Measurements from ENCODE around the gene NGDN. TPM values are rescaled to one million over a fixed set of nuclear protein-coding genes. Genes with fewer than 3 reads are reported as not detected.

NGDN gene
- polyA plus RNA-seq, 1 of the 3 experiments (the other 2 are of a cell fraction), result 64.3 TPM

DNA sequence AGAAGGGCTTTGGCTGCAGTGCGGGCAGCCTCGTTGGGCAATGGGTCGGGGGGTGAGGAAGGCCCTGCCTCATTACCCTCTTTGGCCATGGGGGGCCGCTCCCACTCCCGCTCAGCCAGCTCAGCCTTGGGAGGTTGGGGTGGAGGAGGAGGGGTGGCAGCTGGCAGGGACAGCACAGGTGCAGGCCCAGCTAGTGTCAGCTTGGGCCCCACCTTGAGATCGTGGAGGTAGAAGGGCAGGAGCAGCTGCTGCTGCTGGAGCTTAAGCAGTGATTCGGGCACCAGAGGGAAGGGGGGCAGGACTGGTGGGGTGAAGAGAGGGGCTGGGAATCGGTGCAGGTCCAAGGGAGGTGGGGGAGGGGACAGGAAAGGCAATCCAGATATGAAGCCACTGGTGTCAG, 56.1 kb downstream of the NGDN start:
- POLR2A ChIA-PET, result no interaction called here
- no peak overlapping the region for H2AFZ ChIP-seq (ENCODE audit: low read depth)
- H3K4me1 ChIP-seq (ENCODE audit: control insufficient read depth in 1 of 2, insufficient read depth in 2 of 2, low read depth in 1 of 2, low read length in 1 of 2), result peaks cover 0 to 4% of the 10 kb centered on the region in 2 experiments; a peak in 1 of 4 replicates

More for the DNA sequence above, 56.1 kb downstream of the NGDN start:
- H3K4me3 ChIP-seq (ENCODE audit: low read depth in 2 of 2, low read length in 1 of 2), result no peak overlapping the region
- TF ChIP-seq RXRA (IDR thresholded peaks at IDR 0.05; ENCODE audit: borderline replicate concordance, low read depth), result no peak
- no peak for TF ChIP-seq TEAD4 (IDR thresholded peaks at IDR 0.05; ENCODE audit: borderline replicate concordance, insufficient read depth)
- TF ChIP-seq PBX3 (IDR thresholded peaks at IDR 0.05), result no peak
- TF ChIP-seq NFIC (IDR thresholded peaks at IDR 0.05; ENCODE audit: borderline replicate concordance), result no peak
- no peak for TF ChIP-seq ZBTB33 (IDR thresholded peaks at IDR 0.05; ENCODE audit: borderline replicate concordance, low read depth)
- TF ChIP-seq FOSL2 (IDR thresholded peaks at IDR 0.05; ENCODE audit: borderline replicate concordance, low read depth), result no peak
- TF ChIP-seq MEF2A (IDR thresholded peaks at IDR 0.05; ENCODE audit: borderline replicate concordance, low read depth), result no peak
- TF ChIP-seq POLR2AphosphoS5 (IDR thresholded peaks at IDR 0.05; ENCODE audit: low read depth, low read length), result no peak
- TF ChIP-seq YY1 (IDR thresholded peaks at IDR 0.05; ENCODE audit: low read depth), result no peak
- no peak for TF ChIP-seq GABPA (IDR thresholded peaks at IDR 0.05; ENCODE audit: low read depth)
- no peak for TF ChIP-seq EZH2phosphoT487 (IDR thresholded peaks at IDR 0.05; ENCODE audit: borderline replicate concordance, low read depth)
- TF ChIP-seq MXI1 (IDR thresholded peaks at IDR 0.05; ENCODE audit: low read depth, low read length), result no peak
- H3K79me2 ChIP-seq (ENCODE audit: insufficient read depth), result no peaks in the 10 kb centered on the region
- DNase-seq, result no peak
- no peak overlapping the region for H3K4me2 ChIP-seq
- no peaks in the 10 kb centered on the region for H4K20me1 ChIP-seq (ENCODE audit: insufficient read depth)
- CTCF ChIA-PET, result interaction anchor here (0.8 to 11.4 kb wide), 5 partner anchors 12 to 47 kb away, joined by 3 to 74 read pairs (median 5); no protein-coding TSS in a partner anchor
- no peaks in the 10 kb centered on the region for H3K9me2 ChIP-seq
- no peaks in the 10 kb centered on the region for H3F3A ChIP-seq (replicated peaks; ENCODE audit: insufficient read depth)
- no peaks in the 10 kb centered on the region for H3K27me3 ChIP-seq (ENCODE audit: insufficient read depth)
- H3K9me3 ChIP-seq, result no peaks in the 10 kb centered on the region
- 58% methylated on average over 3 of the region's 8 CpGs for WGBS (ENCODE audit: low lambda C conversion rate)
- no peak overlapping the region for H3K9ac ChIP-seq
- H3K27ac ChIP-seq (ENCODE audit: low read depth in 2 of 2, low read length in 1 of 2), result no peak overlapping the region
- peaks cover 0 to 8% of the 10 kb centered on the region in 2 experiments for H3K36me3 ChIP-seq (replicated peaks in 1 of 2; ENCODE audit: control insufficient read depth in 1 of 2, insufficient read depth in 2 of 2, low read length in 1 of 2)

Other genes starting within 250 kb of the NGDN start
- gene RNF212B, start 231.8 kb upstream of the NGDN start, polyA plus RNA-seq (2012; rRNA removed), result not detected in 2 replicates
- gene HOMEZ, start 183.6 kb upstream of the NGDN start, polyA plus RNA-seq (2012; rRNA removed), result 7.7 and 8.7 TPM in 2 replicates
- gene PPP1R3E, start 166.8 kb upstream of the NGDN start, polyA plus RNA-seq (2012; rRNA removed), result 6.6 and 7.4 TPM in 2 replicates
- 30.6 and 49.4 TPM in 2 replicates for gene BCL2L2, start 162.9 kb upstream of the NGDN start, polyA plus RNA-seq (2012; rRNA removed)
- gene PABPN1, start 148.2 kb upstream of the NGDN start, polyA plus RNA-seq (2012; rRNA removed), result 266 and 444 TPM in 2 replicates
- 20.6 and 27.2 TPM in 2 replicates for gene SLC22A17, start 116.8 kb upstream of the NGDN start, polyA plus RNA-seq (2012; rRNA removed)
- gene EFS, start 104.5 kb upstream of the NGDN start, polyA plus RNA-seq (2012; rRNA removed), result 2.6 and 4.4 TPM in 2 replicates
- gene IL25, start 96.9 kb upstream of the NGDN start, polyA plus RNA-seq (2012; rRNA removed), result not detected in 2 replicates
- gene CMTM5, start 92.7 kb upstream of the NGDN start, polyA plus RNA-seq (2012; rRNA removed), result 0.13 TPM in 1 of 2 replicates, not detected in the other
- gene MYH6, start 61.4 kb upstream of the NGDN start, polyA plus RNA-seq (2012; rRNA removed), result not detected in 2 replicates
- not detected in 2 replicates for gene MYH7, start 34.0 kb upstream of the NGDN start, polyA plus RNA-seq (2012; rRNA removed)
- 0.28 and 0.77 TPM in 2 replicates for gene ZFHX2, start 82.1 kb downstream of the NGDN start, polyA plus RNA-seq (2012; rRNA removed)
- 15.5 and 16.3 TPM in 2 replicates for gene THTPA, start 86.6 kb downstream of the NGDN start, polyA plus RNA-seq (2012; rRNA removed)
- 88.3 and 114 TPM in 2 replicates for gene AP1G2, start 98.1 kb downstream of the NGDN start, polyA plus RNA-seq (2012; rRNA removed)
- gene JPH4, start 109.1 kb downstream of the NGDN start, polyA plus RNA-seq (2012; rRNA removed), result 8.7 and 8.8 TPM in 2 replicates
- 1.1 and 1.2 TPM in 2 replicates for gene DHRS2, start 166.7 kb downstream of the NGDN start, polyA plus RNA-seq (2012; rRNA removed)

Data from SK-N-SH (cell line).